ENCODE results near the gene ZC3H10. TPM values are rescaled to one million over a fixed set of nuclear protein-coding genes. Genes with fewer than 3 reads are reported as not detected.

ZC3H10 gene
- total RNA-seq, 1 experiment from 2014 or later = 8.7 TPM

GRCh38 chr12:56080556-56081138 lies 37.4 kb upstream of the ZC3H10 start:
- peak; percentile 26 for ATAC-seq

GRCh38 chr12:56081393-56082347 lies 36.4 kb upstream of the ZC3H10 start:
- Histone ChIP-seq H3K9me3 (ENCODE audit: control insufficient read depth in 1 of 2, insufficient read depth in 1 of 2, low read depth in 1 of 2, low read length in 2 of 2) (no peaks in the 10 kb centered on the region), H3K36me3 (ENCODE audit: control insufficient read depth in 1 of 2, insufficient read depth in 2 of 2, low read length in 2 of 2) (peaks cover 6 to 9% of the 10 kb centered on the region in 2 experiments; a peak in 2 of 4 replicates), H3K79me2 (ENCODE audit: insufficient read depth, low read length) (peaks cover 12% of the 10 kb centered on the region; the same call in 1 of the 2 replicates), H3K9me2 (ENCODE audit: insufficient read depth) (no peaks in the 10 kb centered on the region), H4K20me1 (ENCODE audit: insufficient read depth) (no peaks in the 10 kb centered on the region), H3K27me3 (ENCODE audit: insufficient read depth, low read length) (no peaks in the 10 kb centered on the region), H3K27ac (ENCODE audit: low read depth, low read length) (peak overlapping the region; percentile 93; the same call in 1 of the 2 replicates), H3K9ac (ENCODE audit: low read length) (peak overlapping the region; percentile 78), H3K4me1 (ENCODE audit: control insufficient read depth in 1 of 2, insufficient read depth in 2 of 2, low read length in 2 of 2) (peaks cover 17 to 44% of the 10 kb centered on the region in 2 experiments), H2AFZ (ENCODE audit: low read depth, low read length, poor library complexity, severe bottlenecking) (no peak overlapping the region), H3K4me2 (ENCODE audit: low read length) (peak overlapping the region; percentile 94), H3K4me3 (replicated peaks in 1 of 2; ENCODE audit: low read depth in 1 of 2, low read length in 2 of 2) (peak overlapping the region; percentile 70 to 90)
- BruUV-seq (replicated peaks) = no TSS peak
- ChIA-PET RAD21 (ENCODE audit: low non-redundant PET in 1 of 2, low total read pairs in 2 of 2, uncharacterized antibody in 2 of 2, unreplicated experiment in 2 of 2) (interaction anchor here in 1 of 2 experiments (0.8 kb wide), 1 partner anchor 22 kb away, joined by 3 read pairs; the partner anchor contains the start of gene PA2G4), POLR2A (interaction anchor here (1.3 to 2.6 kb wide), 3 partner anchors 22 to 46 kb away, joined by 3 to 12 read pairs (median 10); partner anchors contain the start of genes ESYT1, PA2G4 and ZC3H10), CTCF (no interaction called here)
- ATAC-seq = no peak
- DNase-seq (ENCODE audit: low read depth, low spot score) = no peak
- intact Hi-C loops (cut with micrococcal nuclease) = no loop called here
- TF ChIP-seq ELF1 (IDR thresholded peaks at IDR 0.05; ENCODE audit: borderline replicate concordance, low read depth) = no peak
- TF ChIP-seq ZNF274 (IDR thresholded peaks at IDR 0.05; ENCODE audit: low read depth, low read length) = no peak
- TF ChIP-seq REST (IDR thresholded peaks at IDR 0.05; ENCODE audit: low read depth) = no peak
- no peak for TF ChIP-seq EZH2phosphoT487 (IDR thresholded peaks at IDR 0.05; ENCODE audit: borderline replicate concordance)
- no peak for TF ChIP-seq RAD21 (IDR thresholded peaks at IDR 0.05; ENCODE audit: low read depth)
- no peak for TF ChIP-seq CEBPB (IDR thresholded peaks at IDR 0.05; ENCODE audit: low read depth)
- TF ChIP-seq EZH2 (IDR thresholded peaks at IDR 0.05) = no peak

More at GRCh38 chr12:56080556-56081138, 37.4 kb upstream of the ZC3H10 start:
- Histone ChIP-seq H3K4me3 (replicated peaks in 1 of 2; ENCODE audit: low read depth in 1 of 2, low read length in 2 of 2) (peak overlapping the region; percentile 70 to 90), H3K9ac (ENCODE audit: low read length) (peak overlapping the region; percentile 78), H3K27ac (ENCODE audit: low read depth, low read length) (peak overlapping the region; percentile 93), H3K9me2 (ENCODE audit: insufficient read depth) (no peaks in the 10 kb centered on the region), H3K4me1 (ENCODE audit: control insufficient read depth in 1 of 2, insufficient read depth in 2 of 2, low read length in 2 of 2) (peaks cover 17 to 41% of the 10 kb centered on the region in 2 experiments), H3K27me3 (ENCODE audit: insufficient read depth, low read length) (no peaks in the 10 kb centered on the region), H2AFZ (ENCODE audit: low read depth, low read length, poor library complexity, severe bottlenecking) (no peak overlapping the region), H3K79me2 (ENCODE audit: insufficient read depth, low read length) (peaks cover 12% of the 10 kb centered on the region; the same call in 1 of the 2 replicates), H3K9me3 (ENCODE audit: control insufficient read depth in 1 of 2, insufficient read depth in 1 of 2, low read depth in 1 of 2, low read length in 2 of 2) (no peaks in the 10 kb centered on the region), H3K36me3 (ENCODE audit: control insufficient read depth in 1 of 2, insufficient read depth in 2 of 2, low read length in 2 of 2) (peaks cover 3 to 4% of the 10 kb centered on the region in 2 experiments; a peak in 1 of 4 replicates), H4K20me1 (ENCODE audit: insufficient read depth) (no peaks in the 10 kb centered on the region), H3K4me2 (ENCODE audit: low read length) (peak overlapping the region; percentile 94)
- DNase-seq (ENCODE audit: low read depth, low spot score) = no peak
- ChIA-PET CTCF (interaction anchor here (0.7 kb wide), 1 partner anchor 24 kb away, joined by 4 read pairs; the partner anchor contains the start of gene PA2G4), RAD21 (ENCODE audit: low non-redundant PET in 1 of 2, low total read pairs in 2 of 2, uncharacterized antibody in 2 of 2, unreplicated experiment in 2 of 2) (interaction anchor here (0.7 to 0.8 kb wide), 2 partner anchors 24 to 37 kb away, joined by 3 read pairs; partner anchors contain the start of genes PA2G4 (in 1 of the 2) and ZC3H10 (in 1 of the 2)), POLR2A (interaction anchor here (1.3 to 2.6 kb wide), 3 partner anchors 23 to 47 kb away, joined by 3 to 12 read pairs (median 10); partner anchors contain the start of genes ESYT1, PA2G4 and ZC3H10)
- TF ChIP-seq POLR2A (IDR thresholded peaks at IDR 0.05; ENCODE audit: borderline replicate concordance, extremely low read depth, insufficient read depth, insufficient read length) (no peak), SIN3A (IDR thresholded peaks at IDR 0.05; ENCODE audit: low read depth) (no peak; the same call in 1 of the 2 replicates), CBX3 (IDR thresholded peaks at IDR 0.05; ENCODE audit: low read depth) (no peak), TCF7L2 (IDR thresholded peaks at IDR 0.05; ENCODE audit: borderline replicate concordance, extremely low read depth, insufficient read depth, insufficient read length) (no peak), POLR2AphosphoS5 (IDR thresholded peaks at IDR 0.05; ENCODE audit: low read depth, low read length) (no peak), JUND (IDR thresholded peaks at IDR 0.05) (no peak), CEBPB (IDR thresholded peaks at IDR 0.05; ENCODE audit: low read depth) (no peak), EZH2phosphoT487 (IDR thresholded peaks at IDR 0.05; ENCODE audit: borderline replicate concordance) (no peak), RAD21 (IDR thresholded peaks at IDR 0.05; ENCODE audit: low read depth) (no peak)
- intact Hi-C loops (cut with micrococcal nuclease) = no loop called here
- BruUV-seq (replicated peaks) = no TSS peak
